Smooth muscle cell (in vitro differentiated cells): ENCODE measurements around the gene MEI4. TPM values are rescaled to one million over a fixed set of nuclear protein-coding genes. Genes with fewer than 3 reads are reported as not detected.
"Not testable (repeated sequence)": the region's sequence is repeated elsewhere in the genome, so short reads cannot be mapped to it uniquely, and the experiment has no call there.

Experiments used
- DNase-seq: peaks from one replicate; lab custom pipeline; 2025; ENCODE audit not compliant: unreplicated experiment; lab: John Stamatoyannopoulos, UW
- H2AFZ ChIP-seq: fragments of 200-600 bp; sonication (generic); 2 replicates; pipeline ENCODE4 v1.6.0; 2016; ENCODE audit warnings: antibody characterized with exemption, low read depth, mild to moderate bottlenecking
- H3F3A ChIP-seq: fragments of 200-600 bp; sonication (generic); 2 replicates; pipeline ENCODE4 v1.6.0; 2017; ENCODE audit warnings: antibody characterized with exemption, low read depth
- H3K27ac ChIP-seq: fragments of 200-600 bp; sonication (generic); 2 replicates; pipeline ENCODE4 v1.5.1; 2016; ENCODE audit warnings: low read depth, mild to moderate bottlenecking
- H3K27me3 ChIP-seq: fragments of 200-600 bp; sonication (generic); 2 replicates; pipeline ENCODE4 v1.6.1; 2016; ENCODE audit warnings: low read depth, mild to moderate bottlenecking
- H3K36me3 ChIP-seq: fragments of 200-600 bp; sonication (generic); 2 replicates; pipeline ENCODE4 v1.5.1; 2016; ENCODE audit warnings: low read depth
- H3K4me1 ChIP-seq: fragments of 200-600 bp; sonication (generic); 2 replicates; pipeline ENCODE4 v1.5.1; 2016; ENCODE audit warnings: low read depth
- H3K4me2 ChIP-seq: fragments of 200-600 bp; sonication (generic); 2 replicates; pipeline ENCODE4 v1.6.0; 2016; ENCODE audit warnings: mild to moderate bottlenecking
- H3K4me3 ChIP-seq: fragments of 200-600 bp; sonication (generic); 2 replicates; pipeline ENCODE4 v1.5.1; 2016; ENCODE audit warnings: mild to moderate bottlenecking
- H3K79me2 ChIP-seq: fragments of 200-600 bp; sonication (generic); 2 replicates; pipeline ENCODE4 v1.6.0; 2016; ENCODE audit warnings: low read depth, mild to moderate bottlenecking
- H3K9ac ChIP-seq: fragments of 200-600 bp; sonication (generic); 2 replicates; pipeline ENCODE4 v1.6.0; 2016; ENCODE audit warnings: low read depth
- H3K9me3 ChIP-seq: fragments of 200-600 bp; sonication (generic); replicated peaks from 2 replicates; pipeline ENCODE4 v1.5.1; 2016; ENCODE audit warnings: low read depth
- H4K20me1 ChIP-seq: fragments of 200-600 bp; sonication (generic); 2 replicates; pipeline ENCODE4 v1.6.0; 2016; ENCODE audit warnings: low read depth
- WGBS: methylation state at CpG from one replicate; pipeline ENCODE4 v1.1.7; 2016; ENCODE audit warnings: low lambda C conversion rate; 5-methylcytosine and 5-hydroxymethylcytosine counted together
- polyA plus RNA-seq: library from polyadenylated mRNA; unstranded; fragments of >200 nt; fragmentation: Nextera tagmentation; extraction: Ambion mirVana; gene quantifications from 2 replicates; pipeline ENCODE4 v1.2.1, GENCODE V29; 2016
- total RNA-seq: library from RNA; depleted of rRNA; stranded (reverse); fragments of >200 nt; gene quantifications from 2 replicates; pipeline ENCODE4 v1.2.3, GENCODE V29; 2014
- TF ChIP-seq, protein P1 (sequence below): fragments of 200-600 bp; sonication (generic); IDR thresholded peaks from 2 replicates; pipeline ENCODE4 v1.5.1; 2017; ENCODE audit warnings: borderline replicate concordance, mild to moderate bottlenecking, antibody characterized with exemption; ENCODE audit not compliant: insufficient read depth, poor library complexity, severe bottlenecking

Gene MEI4
- total and polyA plus RNA-seq, 2 experiments from 2014 or later: 0.27 TPM; not detected in 1

DNA sequence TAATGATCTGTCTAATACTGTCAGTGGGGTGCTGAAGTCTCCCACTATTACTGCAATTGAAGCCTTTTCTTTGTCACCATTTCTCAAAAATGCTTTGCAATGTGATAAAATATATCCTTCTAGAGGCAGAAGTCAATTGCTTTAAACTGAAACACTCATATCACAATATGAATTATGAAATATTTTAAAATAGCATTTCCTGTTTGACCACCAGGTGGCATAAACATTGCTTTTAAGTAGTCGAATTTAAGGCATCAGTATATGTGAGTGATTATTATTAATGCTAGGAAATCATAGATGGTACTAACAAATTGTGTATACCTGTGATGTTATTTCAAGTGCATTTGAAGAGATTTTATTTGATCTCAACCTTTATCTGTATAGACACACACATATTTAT is 87.5 kb downstream of the MEI4 start:
- Histone ChIP-seq H3K9ac (no peak overlapping the region), H3K27me3 (no peaks in the 10 kb centered on the region), H3K4me3 (no peak overlapping the region), H4K20me1 (no peaks in the 10 kb centered on the region), H3K27ac (no peak overlapping the region), H3K79me2 (no peaks in the 10 kb centered on the region), H3K36me3 (no peaks in the 10 kb centered on the region), H3K4me2 (no peak overlapping the region), H3F3A (no peaks in the 10 kb centered on the region), H3K4me1 (no peaks in the 10 kb centered on the region), H2AFZ (no peak overlapping the region), H3K9me3 (no peaks in the 10 kb centered on the region)
- WGBS: 59% methylated on average over 1 of the region's 1 CpG
- no peak for DNase-seq
- TF ChIP-seq, protein P1, sequence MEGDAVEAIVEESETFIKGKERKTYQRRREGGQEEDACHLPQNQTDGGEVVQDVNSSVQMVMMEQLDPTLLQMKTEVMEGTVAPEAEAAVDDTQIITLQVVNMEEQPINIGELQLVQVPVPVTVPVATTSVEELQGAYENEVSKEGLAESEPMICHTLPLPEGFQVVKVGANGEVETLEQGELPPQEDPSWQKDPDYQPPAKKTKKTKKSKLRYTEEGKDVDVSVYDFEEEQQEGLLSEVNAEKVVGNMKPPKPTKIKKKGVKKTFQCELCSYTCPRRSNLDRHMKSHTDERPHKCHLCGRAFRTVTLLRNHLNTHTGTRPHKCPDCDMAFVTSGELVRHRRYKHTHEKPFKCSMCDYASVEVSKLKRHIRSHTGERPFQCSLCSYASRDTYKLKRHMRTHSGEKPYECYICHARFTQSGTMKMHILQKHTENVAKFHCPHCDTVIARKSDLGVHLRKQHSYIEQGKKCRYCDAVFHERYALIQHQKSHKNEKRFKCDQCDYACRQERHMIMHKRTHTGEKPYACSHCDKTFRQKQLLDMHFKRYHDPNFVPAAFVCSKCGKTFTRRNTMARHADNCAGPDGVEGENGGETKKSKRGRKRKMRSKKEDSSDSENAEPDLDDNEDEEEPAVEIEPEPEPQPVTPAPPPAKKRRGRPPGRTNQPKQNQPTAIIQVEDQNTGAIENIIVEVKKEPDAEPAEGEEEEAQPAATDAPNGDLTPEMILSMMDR: peak; percentile 65

DNA sequence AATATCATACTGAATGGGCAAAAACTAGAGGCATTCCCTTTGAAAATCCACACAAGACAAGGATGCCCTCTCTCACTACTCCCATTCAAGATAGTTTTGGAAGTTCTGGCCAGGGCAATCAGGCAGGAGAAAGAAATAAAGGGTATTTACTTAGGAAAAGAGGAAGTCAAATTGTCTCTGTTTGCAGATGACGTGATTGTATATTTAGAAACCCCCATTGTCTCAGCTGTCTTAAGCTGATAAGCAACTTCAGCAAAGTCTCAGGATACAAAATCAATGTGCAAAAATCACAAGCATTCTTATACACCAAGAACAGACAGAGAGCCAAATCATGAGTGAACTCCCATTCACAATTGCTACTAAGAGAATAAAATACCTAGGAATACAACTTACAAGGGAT is 99.3 kb downstream of the MEI4 start:
- H3K79me2 ChIP-seq, H3K27me3 ChIP-seq, H4K20me1 ChIP-seq, H3F3A ChIP-seq, H3K4me3 ChIP-seq, DNase-seq, H3K9ac ChIP-seq, H3K9me3 ChIP-seq, H3K36me3 ChIP-seq, H3K4me2 ChIP-seq, H3K4me1 ChIP-seq, H2AFZ ChIP-seq, H3K27ac ChIP-seq: not testable (repeated sequence)
- 96% methylated on average over 1 of the region's 1 CpG for WGBS

DNA sequence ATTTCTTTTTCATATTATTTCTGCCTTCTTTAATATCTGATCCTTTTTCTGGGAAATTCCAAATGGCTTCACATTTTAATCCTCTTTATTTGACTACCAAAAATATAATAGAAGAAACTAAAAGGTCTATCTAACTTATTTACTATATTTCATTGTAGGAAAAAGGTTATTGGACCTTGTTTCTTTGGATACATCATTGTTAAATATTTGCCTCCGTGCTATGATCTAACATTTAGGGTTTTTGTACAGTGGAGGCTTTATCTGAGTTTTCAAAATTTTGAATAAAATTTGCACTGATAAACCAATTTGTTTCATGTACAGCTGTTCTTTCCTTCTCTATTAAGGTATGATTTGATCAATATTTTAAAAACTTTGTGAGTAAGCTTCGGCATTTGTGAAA is 109.5 kb downstream of the MEI4 start:
- Histone ChIP-seq H2AFZ (no peak overlapping the region), H3K4me3 (no peak overlapping the region), H3K27me3 (no peaks in the 10 kb centered on the region), H3K9me3 (no peaks in the 10 kb centered on the region), H3K4me1 (no peaks in the 10 kb centered on the region), H3K9ac (no peak overlapping the region), H4K20me1 (no peaks in the 10 kb centered on the region), H3K79me2 (no peaks in the 10 kb centered on the region), H3K27ac (no peak overlapping the region), H3K4me2 (no peak overlapping the region), H3K36me3 (no peaks in the 10 kb centered on the region), H3F3A (no peaks in the 10 kb centered on the region)
- TF ChIP-seq, protein P1: no peak
- 89% methylated on average over 2 of the region's 2 CpGs for WGBS
- DNase-seq: no peak

DNA sequence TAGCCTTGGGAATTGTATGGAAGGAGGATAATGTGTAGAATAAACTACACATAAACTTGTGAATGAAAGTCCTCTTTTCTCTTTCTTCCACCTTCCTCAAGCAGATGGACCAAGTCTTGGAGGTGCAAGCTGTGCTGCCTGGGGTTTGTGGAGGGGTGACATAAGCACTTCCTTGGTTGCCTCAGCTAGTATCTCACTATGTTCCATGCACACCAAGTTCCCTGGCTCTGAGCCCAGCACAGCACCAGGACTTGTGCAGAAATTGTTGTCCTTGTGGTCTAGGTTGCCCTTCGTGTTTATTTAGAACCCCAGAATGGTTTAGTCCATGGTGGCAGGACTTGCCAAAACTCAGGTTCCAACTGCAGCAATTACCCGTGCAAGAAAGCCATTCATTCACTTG is 110.3 kb downstream of the MEI4 start:
- Histone ChIP-seq H2AFZ (no peak overlapping the region), H3K4me2 (no peak overlapping the region), H3K9me3 (no peaks in the 10 kb centered on the region), H3K4me1 (no peaks in the 10 kb centered on the region), H3K27ac (no peak overlapping the region), H3F3A (no peaks in the 10 kb centered on the region), H4K20me1 (no peaks in the 10 kb centered on the region), H3K27me3 (no peaks in the 10 kb centered on the region), H3K4me3 (no peak overlapping the region), H3K9ac (no peak overlapping the region), H3K36me3 (no peaks in the 10 kb centered on the region), H3K79me2 (no peaks in the 10 kb centered on the region)
- no peak for DNase-seq
- TF ChIP-seq, protein P1: no peak
- WGBS: 96% methylated on average over 2 of the region's 2 CpGs
